Activated CD8-positive, alpha-beta memory T cell treated with anti-CD3 and anti-CD28 coated beads for 48 hours (primary cell): ENCODE results near the gene UBE2H.
"Not testable (repeated sequence)": the region's sequence is repeated elsewhere in the genome, so short reads cannot be mapped to it uniquely, and the experiment has no call there.

Experiments
- DNase-seq, 3 experiments: peaks; one replicate each; pipeline ENCODE4 v3.0.0-alpha.2; 2020; ENCODE audit warnings: low read depth in 2 of 3, low spot score in 2 of 3

Gene UBE2H

GRCh38 chr7:129845178-129845971 lies 107.4 kb downstream of the UBE2H start:
- DNase-seq = no peak

- DNase-seq = no peak
Observed at GRCh38 chr7:129843978-129844840, 108.6 kb downstream of the UBE2H start.

DNA sequence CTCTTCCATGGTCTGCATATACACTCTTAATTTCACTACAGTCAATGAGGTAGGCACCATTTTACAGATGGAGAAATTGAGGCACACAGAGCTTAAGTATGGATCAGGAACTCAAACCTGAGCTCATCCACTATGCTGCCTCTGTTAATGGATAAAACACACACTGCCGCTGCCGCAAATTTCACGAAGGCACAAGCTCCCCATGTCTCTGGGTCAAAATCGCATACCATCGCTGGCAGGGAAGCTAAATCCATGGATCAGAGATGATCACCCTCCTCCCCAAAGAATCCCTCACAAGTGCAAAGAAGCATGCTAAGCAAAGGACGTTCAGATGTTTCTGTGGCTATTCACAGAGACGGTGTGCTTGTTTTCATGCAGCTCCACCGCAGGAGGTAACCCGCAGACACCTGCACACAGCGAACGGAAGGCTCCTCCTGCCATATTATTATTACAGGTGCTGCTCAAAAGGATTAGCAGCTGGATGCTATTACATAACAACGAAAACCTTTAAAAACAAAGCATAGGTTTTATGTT lies 109.3 kb downstream of the UBE2H start:
- DNase-seq = no peak

DNA sequence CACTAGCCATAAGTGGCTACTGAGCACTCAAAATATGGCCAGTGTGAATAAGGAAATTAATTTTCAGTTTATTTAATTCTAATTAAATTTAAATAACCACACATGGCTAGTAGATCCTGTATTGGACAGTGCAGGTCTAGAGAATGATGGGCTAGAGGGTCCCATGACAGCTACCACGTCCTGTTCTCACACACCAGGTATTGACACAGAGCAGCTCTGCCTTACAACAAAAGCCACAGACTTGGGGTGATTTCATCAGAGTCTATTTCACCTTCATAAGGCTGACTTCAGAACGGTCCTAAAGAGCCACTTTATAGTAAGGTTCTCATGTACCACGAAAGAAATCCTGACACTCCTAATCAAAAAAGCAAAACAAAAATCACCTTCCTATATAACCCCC lies 111.3 kb downstream of the UBE2H start:
- DNase-seq = no peak

DNA sequence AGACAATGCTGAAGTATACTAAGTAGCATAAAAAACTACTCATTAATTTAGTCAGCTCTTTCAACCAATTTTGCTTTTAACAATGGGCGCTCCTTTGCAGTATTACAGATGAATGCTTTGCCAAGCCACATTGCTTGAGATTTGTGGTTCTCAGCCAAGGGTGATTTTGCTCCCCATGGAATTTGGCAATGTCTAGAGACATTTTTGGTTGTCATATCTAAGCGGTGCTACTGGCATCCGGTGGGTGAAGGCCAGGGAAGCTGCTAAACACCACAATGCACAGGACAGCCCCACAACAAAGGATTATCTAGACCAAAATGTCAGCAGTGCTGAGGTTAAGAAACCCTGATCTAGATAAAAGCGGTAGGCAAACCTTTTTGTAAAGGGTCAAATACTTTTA lies 112.0 kb downstream of the UBE2H start:
- no peak for DNase-seq

- DNase-seq = no peak
Observed at GRCh38 chr7:129836983-129837382, 115.8 kb downstream of the UBE2H start.

DNA sequence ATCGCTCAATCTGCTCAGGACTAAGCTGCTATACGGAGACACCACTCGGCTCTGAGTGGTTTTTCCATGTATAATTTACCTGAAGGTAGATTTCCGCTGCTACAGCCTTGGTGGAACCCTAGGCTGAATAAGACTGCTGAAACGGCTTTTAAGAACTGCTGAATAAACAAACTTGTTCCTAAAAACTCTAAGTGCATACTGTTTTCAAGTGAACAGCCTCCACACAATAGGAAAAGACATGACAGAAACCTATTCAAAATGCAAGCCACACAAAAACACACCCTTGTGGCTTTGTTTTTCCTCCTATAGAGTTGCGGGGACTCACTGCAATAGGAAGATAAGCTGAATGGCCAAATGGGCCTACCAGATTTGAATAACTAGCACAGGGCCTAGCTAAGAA lies 117.2 kb downstream of the UBE2H start:
- DNase-seq = no peak

- DNase-seq = not testable (repeated sequence)
Observed at GRCh38 chr7:129833353-129833752, 119.4 kb downstream of the UBE2H start.

DNA sequence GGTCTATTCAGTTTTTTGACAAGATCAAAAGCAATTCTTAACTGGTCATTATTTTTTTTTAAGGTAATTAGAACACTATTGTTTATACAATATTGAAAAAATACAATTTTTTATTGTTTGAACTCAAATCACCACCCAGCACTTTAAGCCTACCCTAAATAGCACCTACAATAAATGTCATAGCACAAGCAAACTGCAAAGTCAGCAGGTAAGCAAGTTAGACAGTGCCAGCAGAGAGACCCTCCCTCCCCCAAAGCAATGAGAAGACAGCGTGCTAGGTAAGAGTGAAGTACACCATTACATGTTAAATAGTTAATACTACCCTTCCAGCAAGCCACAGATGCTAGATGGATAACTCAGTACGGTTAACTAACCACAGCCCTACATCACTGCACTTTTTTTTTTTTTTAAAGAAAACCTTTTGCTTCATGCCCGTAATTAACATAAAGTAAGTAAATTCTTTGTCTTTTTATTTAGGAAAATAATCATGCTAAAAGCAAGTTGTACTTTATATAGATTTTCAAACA lies 120.0 kb downstream of the UBE2H start:
- DNase-seq = no peak

GRCh38 chr7:129832282-129832681 lies 120.5 kb downstream of the UBE2H start:
- no peak for DNase-seq

- DNase-seq = no peak
Observed at GRCh38 chr7:129831424-129832058, 121.2 kb downstream of the UBE2H start.

GRCh38 chr7:129830949-129831348 lies 121.8 kb downstream of the UBE2H start:
- no peak for DNase-seq

DNA sequence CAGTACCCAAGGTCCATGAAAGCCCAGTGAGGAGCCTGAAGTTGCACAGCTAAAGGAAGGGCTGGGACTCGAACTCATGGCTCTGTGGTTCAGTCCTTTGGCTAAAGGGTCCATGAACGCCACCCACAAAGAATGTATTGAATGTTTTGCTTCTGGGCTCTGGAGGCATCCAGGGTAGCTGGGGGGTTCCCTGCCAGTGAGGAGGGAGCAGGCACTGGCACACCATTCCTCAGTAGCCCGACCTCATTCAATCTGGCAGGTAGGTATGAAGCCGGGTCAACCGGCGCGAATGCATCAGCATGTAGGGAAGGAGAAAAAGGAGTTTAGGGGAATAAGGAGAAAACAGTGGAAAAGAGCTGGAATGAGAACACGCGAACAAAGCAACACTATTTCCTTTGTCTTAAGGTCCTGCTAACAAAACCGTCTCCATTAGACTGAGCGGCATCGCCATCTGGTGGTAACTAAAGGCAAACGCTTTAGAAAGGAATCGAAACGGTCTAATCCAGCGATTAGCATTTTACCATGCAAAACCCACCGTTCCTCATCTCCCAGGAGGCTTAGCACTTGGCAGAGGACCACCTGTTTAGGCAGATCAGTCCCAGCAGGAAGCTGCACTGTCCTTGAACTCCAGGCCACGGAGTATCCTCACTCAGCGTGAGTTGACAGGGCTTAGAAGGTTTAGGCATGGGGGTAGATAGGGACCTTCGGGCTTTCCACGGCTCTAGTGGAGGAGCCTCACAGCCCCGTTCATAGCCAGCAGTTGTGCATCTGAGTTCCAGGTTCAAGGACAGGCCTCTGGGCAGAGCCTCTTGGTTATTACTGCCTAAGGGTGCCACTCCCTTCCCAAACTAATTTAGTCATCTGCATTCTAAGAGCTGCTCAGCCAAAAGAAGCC lies 122.8 kb downstream of the UBE2H start:
- DNase-seq = peak in 1 of 3 experiments; percentile 28

- no peak for DNase-seq
Observed at GRCh38 chr7:129828989-129829736, 123.6 kb downstream of the UBE2H start.

- DNase-seq = no peak
Observed at GRCh38 chr7:129828078-129828762, 124.5 kb downstream of the UBE2H start.

- no peak for DNase-seq
Observed at GRCh38 chr7:129827467-129827990, 125.2 kb downstream of the UBE2H start.

- not testable (repeated sequence) for DNase-seq
Observed at GRCh38 chr7:129826895-129827294, 125.9 kb downstream of the UBE2H start.

GRCh38 chr7:129825209-129825970 lies 127.4 kb downstream of the UBE2H start:
- DNase-seq = peak; percentile 71 to 99 (median 96)
